Keratinocyte (primary cell): Measurements from ENCODE around the gene FKBP14. TPM values are rescaled to one million over a fixed set of nuclear protein-coding genes. Genes with fewer than 3 reads are reported as not detected.

Experiments used
- DNase-seq: peaks from one replicate; pipeline ENCODE4 v3.0.0-alpha.2; 2011; ENCODE audit warnings: low read depth, missing footprints, low spot score
- FAIRE-seq: peaks from 2 replicates; lab custom pipeline; 2011; peaks lifted over from hg19 to GRCh38; lab: Jason Lieb, UNC
- H2AFZ ChIP-seq: 2 replicates; pipeline ENCODE4 v1.6.0; 2012; ENCODE audit warnings: low read length, control low read depth, inconsistent platforms; ENCODE audit not compliant: control insufficient read depth
- H3K27ac ChIP-seq: 2 replicates; pipeline ENCODE4 v1.5.1; 2011; ENCODE audit warnings: low read length; ENCODE audit not compliant: control insufficient read depth, insufficient read depth
- H3K27me3 ChIP-seq: 3 replicates; pipeline ENCODE4 v1.6.0; 2011; ENCODE audit warnings: low read length; ENCODE audit not compliant: control insufficient read depth, insufficient read depth; ENCODE audit errors: extremely low read depth
- H3K36me3 ChIP-seq, 2 experiments: 2 replicates in 1 of 2; 3 replicates in 1 of 2; pipeline ENCODE4 v1.5.1; 2011; ENCODE audit warnings: low read length in 2 of 2, mild to moderate bottlenecking in 1 of 2; ENCODE audit not compliant: control insufficient read depth in 2 of 2, insufficient read depth in 2 of 2; ENCODE audit errors: extremely low read depth in 1 of 2
- H3K4me1 ChIP-seq: 3 replicates; pipeline ENCODE4 v1.5.1; 2011; ENCODE audit warnings: low read length; ENCODE audit not compliant: control insufficient read depth, insufficient read depth; ENCODE audit errors: extremely low read depth
- H3K4me2 ChIP-seq: 3 replicates; pipeline ENCODE4 v1.6.0; 2011; ENCODE audit warnings: low read depth, low read length; ENCODE audit not compliant: control insufficient read depth, insufficient read depth; ENCODE audit errors: extremely low read depth
- H3K4me3 ChIP-seq, 3 experiments: fragments of 200-600 bp in 1 of 3; sonication (generic) in 1 of 3; 2 replicates in 2 of 3; 3 replicates in 1 of 3; pipeline ENCODE4 v1.5.1; 2011 to 2016; ENCODE audit warnings: low read length in 3 of 3, mild to moderate bottlenecking in 3 of 3, control low read depth in 2 of 3, inconsistent platforms in 1 of 3, low read depth in 1 of 3, mixed read lengths in 1 of 3, mixed run types in 1 of 3, moderate library complexity in 1 of 3; ENCODE audit not compliant: control insufficient read depth in 2 of 3, insufficient read depth in 2 of 3; ENCODE audit errors: extremely low read depth in 1 of 3
- H3K79me2 ChIP-seq: 2 replicates; pipeline ENCODE4 v1.6.0; 2012; ENCODE audit warnings: low read length; ENCODE audit not compliant: control insufficient read depth, insufficient read depth
- H3K9ac ChIP-seq: 3 replicates; pipeline ENCODE4 v1.6.0; 2011; ENCODE audit warnings: low read length; ENCODE audit not compliant: control insufficient read depth, insufficient read depth; ENCODE audit errors: extremely low read depth
- H3K9me1 ChIP-seq: 3 replicates; pipeline ENCODE4 v1.6.0; 2011; ENCODE audit warnings: low read length; ENCODE audit not compliant: control insufficient read depth, insufficient read depth; ENCODE audit errors: extremely low read depth
- H3K9me3 ChIP-seq: 2 replicates; pipeline ENCODE4 v1.5.1; 2012; ENCODE audit warnings: low read depth, low read length; ENCODE audit not compliant: control insufficient read depth
- H4K20me1 ChIP-seq: 3 replicates; pipeline ENCODE4 v1.6.0; 2011; ENCODE audit warnings: low read length; ENCODE audit not compliant: control insufficient read depth, insufficient read depth; ENCODE audit errors: extremely low read depth
- CTCF ChIP-seq, 3 experiments: IDR thresholded peaks in 1 of 3; conservative IDR thresholded peaks in 1 of 3; optimal IDR thresholded peaks in 1 of 3; 2 replicates in 2 of 3; 3 replicates in 1 of 3; pipeline versions ENCODE3 to v1.5.1; 2011; ENCODE audit warnings: low read length in 3 of 3, mild to moderate bottlenecking in 3 of 3, moderate library complexity in 2 of 3, control low read depth in 1 of 3, inconsistent platforms in 1 of 3; ENCODE audit not compliant: insufficient read depth in 2 of 3; ENCODE audit errors: extremely low read depth in 1 of 3
- EZH2 ChIP-seq: IDR thresholded peaks from one replicate; pipeline ENCODE4 v1.6.1; 2012; ENCODE audit warnings: inconsistent platforms, mild to moderate bottlenecking, low read length, moderate library complexity
- dilution Hi-C: fragments of 300-500 bp; cut with MboI; formaldehyde crosslinking; loops from one replicate; pipeline ENCODE4 v1.7.0; 2020; ENCODE audit warnings: low sequenced_read_pairs; ENCODE audit not compliant: extremely low pct_ligation_motif_present
- polyA plus RNA-seq, 5 experiments: library from polyadenylated mRNA; depleted of rRNA in 3 of 5; stranded (reverse) in 3 of 5; stranded (forward) in 1 of 5; unstranded in 1 of 5; fragments of >200 nt; gene quantifications; 1 replicate in 1 of 5; 2 replicates in 3 of 5; 3 replicates in 1 of 5; pipeline versions ENCODE4 v1.2.1 to v1.2.3, GENCODE V29; 2011 to 2012; ENCODE audit warnings: missing spikeins in 2 of 5, low read depth in 1 of 5, low replicate concordance in 1 of 5

The FKBP14 gene
- polyA plus RNA-seq, 1 donor (not counting 4 experiments of a cell fraction or from before 2014, with no cell fraction given), result 24.5 TPM

- H3K27me3 ChIP-seq, result no peaks in the 10 kb centered on the region
- no peak overlapping the region for H3K4me2 ChIP-seq
- no peaks in the 10 kb centered on the region for H3K9me1 ChIP-seq
- dilution Hi-C loops, result no loop called here
- H3K36me3 ChIP-seq, result peaks cover 0 to 9% of the 10 kb centered on the region in 2 experiments
- no peaks in the 10 kb centered on the region for H3K4me1 ChIP-seq
- H3K79me2 ChIP-seq, result peaks cover under 1% of the 10 kb centered on the region
- no peaks in the 10 kb centered on the region for H3K9me3 ChIP-seq
- FAIRE-seq (no peak), DNase-seq (no peak)
- no peak overlapping the region for H3K27ac ChIP-seq
- no peaks in the 10 kb centered on the region for H4K20me1 ChIP-seq
- TF ChIP-seq CTCF (optimal IDR thresholded peaks at IDR 0.05 in 1 of 3, IDR thresholded peaks at IDR 0.05 in 1 of 3, conservative IDR thresholded peaks at IDR 0.05 in 1 of 3; ENCODE audit: extremely low read depth in 1 of 3, insufficient read depth in 2 of 3, low read length in 3 of 3), result no peak
- TF ChIP-seq EZH2, result no peak
- H3K9ac ChIP-seq, result no peak overlapping the region
- H2AFZ ChIP-seq, result no peak overlapping the region
- H3K4me3 ChIP-seq, result no peak overlapping the region
Observed at GRCh38 chr7:30047124-30047523, 20.6 kb upstream of the FKBP14 start.

- Histone ChIP-seq H3K4me2 (no peak overlapping the region), H2AFZ (no peak overlapping the region), H3K27me3 (no peaks in the 10 kb centered on the region), H3K9ac (no peak overlapping the region), H3K9me1 (no peaks in the 10 kb centered on the region), H3K36me3 (peaks cover 3 to 6% of the 10 kb centered on the region in 2 experiments), H4K20me1 (no peaks in the 10 kb centered on the region), H3K4me1 (peaks cover 2% of the 10 kb centered on the region), H3K79me2 (peaks cover 7% of the 10 kb centered on the region), H3K4me3 (no peak overlapping the region), H3K27ac (no peak overlapping the region), H3K9me3 (no peaks in the 10 kb centered on the region)
- DNase-seq, result no peak
- FAIRE-seq, result no peak
- dilution Hi-C loops, result no loop called here
- TF ChIP-seq CTCF (optimal IDR thresholded peaks at IDR 0.05 in 1 of 3, IDR thresholded peaks at IDR 0.05 in 1 of 3, conservative IDR thresholded peaks at IDR 0.05 in 1 of 3; ENCODE audit: extremely low read depth in 1 of 3, insufficient read depth in 2 of 3, low read length in 3 of 3) (no peak), EZH2 (no peak)
Observed at GRCh38 chr7:30046127-30046770, 19.7 kb upstream of the FKBP14 start.
